HCT116 (cell line): Measurements from ENCODE around the gene PGGHG. TPM values are rescaled to one million over a fixed set of nuclear protein-coding genes. Genes with fewer than 3 reads are reported as not detected.

Experiments
- ATAC-seq: fragments of 200-7000 bp; cut with Tn5 transposase; 2 replicates; pipeline ENCODE4 v1.9.1; 2020; ENCODE audit warnings: mild to moderate bottlenecking, moderate library complexity
- BruUV-seq: library from RNA; stranded (reverse); fragments of 400-500 nt; replicated peaks from 2 replicates; lab custom pipeline; 2021; lab: Mats Ljungman, UMichigan
- CTCF ChIA-PET: fragments of 300-600 bp; sonication (Branson Sonifier 250); formaldehyde crosslinking; loops from one replicate; lab custom pipeline; 2021; ENCODE audit warnings: antibody characterized with exemption; lab: Charles Lee
- POLR2A ChIA-PET: fragments of 300-600, 350-600 bp; sonication (Branson Sonifier 250); formaldehyde crosslinking; loops from one replicate; lab custom pipeline; 2021; ENCODE audit warnings: antibody characterized with exemption; lab: Charles Lee
- RAD21 ChIA-PET, 2 experiments: fragments of 300-600 bp; sonication (Branson Sonifier 250); formaldehyde crosslinking; loops; one replicate each; lab custom pipeline; 2023; ENCODE audit warnings: low total read pairs in 2 of 2; ENCODE audit not compliant: uncharacterized antibody in 2 of 2, unreplicated experiment in 2 of 2, low non-redundant PET in 1 of 2; lab: Charles Lee
- DNase-seq: peaks from one replicate; pipeline ENCODE4 v3.0.0-alpha.2; 2010; ENCODE audit warnings: low read depth, low spot score
- H2AFZ ChIP-seq: fragments of 200-600 bp; shearing (Covaris generic), sonication (generic); 2 replicates; pipeline ENCODE4 v1.6.1; 2017; ENCODE audit warnings: low read depth, mixed run types, mixed read lengths, antibody characterized with exemption, low read length; ENCODE audit not compliant: poor library complexity, severe bottlenecking
- H3K27ac ChIP-seq: 2 replicates; pipeline ENCODE4 v1.5.1; 2012; ENCODE audit warnings: low read depth, low read length
- H3K27me3 ChIP-seq: fragments of 200-600 bp; sonication (generic); 2 replicates; pipeline ENCODE4 v1.6.1; 2016; ENCODE audit warnings: mixed run types, low read length, mixed read lengths; ENCODE audit not compliant: insufficient read depth
- H3K36me3 ChIP-seq, 2 experiments: fragments of 200-500 bp in 1 of 2; fragments of 200-600 bp in 1 of 2; sonication (Bioruptor generic) in 1 of 2; sonication (generic) in 1 of 2; 2 replicates each; pipeline versions ENCODE4 v1.5.1 to v1.6.1; 2014 to 2016; ENCODE audit warnings: low read length in 2 of 2, inconsistent platforms in 1 of 2, mixed read lengths in 1 of 2, mixed run types in 1 of 2; ENCODE audit not compliant: insufficient read depth in 2 of 2, control insufficient read depth in 1 of 2
- H3K4me1 ChIP-seq, 2 experiments: fragments of 200-600 bp in 1 of 2; sonication (generic) in 1 of 2; 2 replicates each; pipeline versions ENCODE4 v1.5.1 to v1.6.1; 2012 to 2017; ENCODE audit warnings: low read length in 2 of 2, inconsistent platforms in 1 of 2, mild to moderate bottlenecking in 1 of 2, mixed read lengths in 1 of 2, mixed run types in 1 of 2, moderate library complexity in 1 of 2; ENCODE audit not compliant: insufficient read depth in 2 of 2, control insufficient read depth in 1 of 2
- H3K4me2 ChIP-seq: fragments of 200-600 bp; sonication (generic); 2 replicates; pipeline ENCODE4 v1.6.1; 2017; ENCODE audit warnings: mixed run types, low read length, mixed read lengths
- H3K4me3 ChIP-seq, 2 experiments: fragments of 200-600 bp in 1 of 2; sonication (generic) in 1 of 2; replicated peaks in 1 of 2; 2 replicates each; pipeline ENCODE4 v1.5.1; 2011 to 2016; ENCODE audit warnings: low read length in 2 of 2, control low read depth in 1 of 2, low read depth in 1 of 2, mild to moderate bottlenecking in 1 of 2, mixed read lengths in 1 of 2, mixed run types in 1 of 2
- H3K79me2 ChIP-seq: fragments of 200-600 bp; sonication (generic); 2 replicates; pipeline ENCODE4 v1.6.1; 2017; ENCODE audit warnings: mild to moderate bottlenecking, mixed run types, low read length, moderate library complexity, mixed read lengths; ENCODE audit not compliant: insufficient read depth
- H3K9ac ChIP-seq: fragments of 200-600 bp; sonication (generic); 2 replicates; pipeline ENCODE4 v1.6.1; 2016; ENCODE audit warnings: low read length, mixed read lengths
- H3K9me2 ChIP-seq: fragments of 200-600 bp; sonication (generic), shearing (Covaris generic); 2 replicates; pipeline ENCODE4 v1.6.1; 2017; ENCODE audit warnings: mixed run types, mild to moderate bottlenecking, moderate library complexity; ENCODE audit not compliant: insufficient read depth
- H3K9me3 ChIP-seq, 2 experiments: fragments of 200-500 bp in 1 of 2; fragments of 200-600 bp in 1 of 2; sonication (Bioruptor generic) in 1 of 2; sonication (generic) in 1 of 2; 2 replicates each; pipeline ENCODE4 v1.6.1; 2014 to 2017; ENCODE audit warnings: low read length in 2 of 2, mixed read lengths in 2 of 2, inconsistent platforms in 1 of 2, low read depth in 1 of 2, mild to moderate bottlenecking in 1 of 2, mixed run types in 1 of 2, moderate library complexity in 1 of 2; ENCODE audit not compliant: control insufficient read depth in 1 of 2, insufficient read depth in 1 of 2
- H4K20me1 ChIP-seq: fragments of 200-600 bp; sonication (generic), shearing (Covaris generic); 2 replicates; pipeline ENCODE4 v1.6.1; 2017; ENCODE audit warnings: mixed run types, mild to moderate bottlenecking, moderate library complexity; ENCODE audit not compliant: insufficient read depth
- EGR1 ChIP-seq: IDR thresholded peaks from 2 replicates; pipeline ENCODE4 v1.6.1; 2012; ENCODE audit warnings: low read depth
- ELF1 ChIP-seq: IDR thresholded peaks from 2 replicates; pipeline ENCODE4 v1.6.1; 2012; ENCODE audit warnings: low read depth, borderline replicate concordance
- EZH2 ChIP-seq: fragments of 200-600 bp; sonication (generic); IDR thresholded peaks from 2 replicates; pipeline ENCODE4 v1.6.1; 2017; ENCODE audit warnings: antibody characterized with exemption, mixed run types
- EZH2phosphoT487 ChIP-seq: fragments of 200-600 bp; IDR thresholded peaks from 2 replicates; pipeline ENCODE4 v1.6.1; 2018; ENCODE audit warnings: antibody characterized with exemption, borderline replicate concordance
- JUND ChIP-seq: IDR thresholded peaks from 2 replicates; pipeline ENCODE4 v1.6.1; 2012
- POLR2A ChIP-seq: IDR thresholded peaks from 2 replicates; pipeline ENCODE4 v1.7.0; 2011; ENCODE audit warnings: borderline replicate concordance; ENCODE audit not compliant: insufficient read depth, insufficient read length; ENCODE audit errors: extremely low read depth
- RAD21 ChIP-seq: IDR thresholded peaks from 2 replicates; pipeline ENCODE4 v1.6.1; 2012; ENCODE audit warnings: low read depth, mild to moderate bottlenecking
- SIN3A ChIP-seq: IDR thresholded peaks from 2 replicates; pipeline ENCODE4 v1.6.1; 2012; ENCODE audit warnings: low read depth
- SP1 ChIP-seq: IDR thresholded peaks from 2 replicates; pipeline ENCODE4 v1.6.1; 2012; ENCODE audit warnings: low read depth
- SRF ChIP-seq: IDR thresholded peaks from 2 replicates; pipeline ENCODE4 v1.6.1; 2012; ENCODE audit warnings: low read depth
- TCF7L2 ChIP-seq: IDR thresholded peaks from 2 replicates; pipeline ENCODE4 v1.7.0; 2011; ENCODE audit warnings: borderline replicate concordance, inconsistent platforms; ENCODE audit not compliant: insufficient read depth, insufficient read length; ENCODE audit errors: extremely low read depth
- YY1 ChIP-seq: IDR thresholded peaks from 2 replicates; pipeline ENCODE4 v1.6.1; 2011; ENCODE audit warnings: low read length, low read depth, moderate library complexity, mild to moderate bottlenecking; ENCODE audit not compliant: insufficient replicate concordance; ENCODE audit errors: extremely low read depth
- intact Hi-C: fragments of 100-400 bp; cut with micrococcal nuclease; formaldehyde crosslinking; loops from 2 replicates; pipeline ENCODE4 v1.10.0; 2022
- total RNA-seq: library from RNA; stranded (reverse); gene quantifications from one replicate; pipeline ENCODE4 v1.2.1, GENCODE V29; 2021; ENCODE audit not compliant: unreplicated experiment
- TF ChIP-seq, protein P1 (sequence below): IDR thresholded peaks from 2 replicates; pipeline ENCODE4 v1.6.1; 2011; ENCODE audit warnings: mild to moderate bottlenecking, low read length, moderate library complexity; ENCODE audit not compliant: insufficient replicate concordance; ENCODE audit errors: extremely low read depth
- TF ChIP-seq, protein P2 (sequence below): IDR thresholded peaks from 2 replicates; pipeline ENCODE4 v1.6.1; 2012
- TF ChIP-seq, protein P3 (sequence below): IDR thresholded peaks from 2 replicates; pipeline ENCODE4 v1.6.1; 2012; ENCODE audit warnings: low read depth

Gene PGGHG
- total RNA-seq, 1 experiment from 2014 or later, result 57.5 TPM

- BruUV-seq, result no TSS peak
- TF ChIP-seq, protein P1, sequence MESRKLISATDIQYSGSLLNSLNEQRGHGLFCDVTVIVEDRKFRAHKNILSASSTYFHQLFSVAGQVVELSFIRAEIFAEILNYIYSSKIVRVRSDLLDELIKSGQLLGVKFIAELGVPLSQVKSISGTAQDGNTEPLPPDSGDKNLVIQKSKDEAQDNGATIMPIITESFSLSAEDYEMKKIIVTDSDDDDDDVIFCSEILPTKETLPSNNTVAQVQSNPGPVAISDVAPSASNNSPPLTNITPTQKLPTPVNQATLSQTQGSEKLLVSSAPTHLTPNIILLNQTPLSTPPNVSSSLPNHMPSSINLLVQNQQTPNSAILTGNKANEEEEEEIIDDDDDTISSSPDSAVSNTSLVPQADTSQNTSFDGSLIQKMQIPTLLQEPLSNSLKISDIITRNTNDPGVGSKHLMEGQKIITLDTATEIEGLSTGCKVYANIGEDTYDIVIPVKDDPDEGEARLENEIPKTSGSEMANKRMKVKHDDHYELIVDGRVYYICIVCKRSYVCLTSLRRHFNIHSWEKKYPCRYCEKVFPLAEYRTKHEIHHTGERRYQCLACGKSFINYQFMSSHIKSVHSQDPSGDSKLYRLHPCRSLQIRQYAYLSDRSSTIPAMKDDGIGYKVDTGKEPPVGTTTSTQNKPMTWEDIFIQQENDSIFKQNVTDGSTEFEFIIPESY, result no peak
- TF ChIP-seq ELF1, result no peak
- TF ChIP-seq, protein P2, sequence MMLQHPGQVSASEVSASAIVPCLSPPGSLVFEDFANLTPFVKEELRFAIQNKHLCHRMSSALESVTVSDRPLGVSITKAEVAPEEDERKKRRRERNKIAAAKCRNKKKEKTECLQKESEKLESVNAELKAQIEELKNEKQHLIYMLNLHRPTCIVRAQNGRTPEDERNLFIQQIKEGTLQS, result no peak
- TF ChIP-seq YY1, result no peak
- no peak for TF ChIP-seq POLR2A
- no peak for TF ChIP-seq JUND
- TF ChIP-seq SIN3A, result no peak
- TF ChIP-seq SRF, result no peak
- TF ChIP-seq EZH2, result no peak
- TF ChIP-seq RAD21, result no peak
- no peak for TF ChIP-seq TCF7L2
- TF ChIP-seq EGR1, result no peak
- no peak for TF ChIP-seq EZH2phosphoT487
- no peak for TF ChIP-seq SP1
- TF ChIP-seq, protein P3, sequence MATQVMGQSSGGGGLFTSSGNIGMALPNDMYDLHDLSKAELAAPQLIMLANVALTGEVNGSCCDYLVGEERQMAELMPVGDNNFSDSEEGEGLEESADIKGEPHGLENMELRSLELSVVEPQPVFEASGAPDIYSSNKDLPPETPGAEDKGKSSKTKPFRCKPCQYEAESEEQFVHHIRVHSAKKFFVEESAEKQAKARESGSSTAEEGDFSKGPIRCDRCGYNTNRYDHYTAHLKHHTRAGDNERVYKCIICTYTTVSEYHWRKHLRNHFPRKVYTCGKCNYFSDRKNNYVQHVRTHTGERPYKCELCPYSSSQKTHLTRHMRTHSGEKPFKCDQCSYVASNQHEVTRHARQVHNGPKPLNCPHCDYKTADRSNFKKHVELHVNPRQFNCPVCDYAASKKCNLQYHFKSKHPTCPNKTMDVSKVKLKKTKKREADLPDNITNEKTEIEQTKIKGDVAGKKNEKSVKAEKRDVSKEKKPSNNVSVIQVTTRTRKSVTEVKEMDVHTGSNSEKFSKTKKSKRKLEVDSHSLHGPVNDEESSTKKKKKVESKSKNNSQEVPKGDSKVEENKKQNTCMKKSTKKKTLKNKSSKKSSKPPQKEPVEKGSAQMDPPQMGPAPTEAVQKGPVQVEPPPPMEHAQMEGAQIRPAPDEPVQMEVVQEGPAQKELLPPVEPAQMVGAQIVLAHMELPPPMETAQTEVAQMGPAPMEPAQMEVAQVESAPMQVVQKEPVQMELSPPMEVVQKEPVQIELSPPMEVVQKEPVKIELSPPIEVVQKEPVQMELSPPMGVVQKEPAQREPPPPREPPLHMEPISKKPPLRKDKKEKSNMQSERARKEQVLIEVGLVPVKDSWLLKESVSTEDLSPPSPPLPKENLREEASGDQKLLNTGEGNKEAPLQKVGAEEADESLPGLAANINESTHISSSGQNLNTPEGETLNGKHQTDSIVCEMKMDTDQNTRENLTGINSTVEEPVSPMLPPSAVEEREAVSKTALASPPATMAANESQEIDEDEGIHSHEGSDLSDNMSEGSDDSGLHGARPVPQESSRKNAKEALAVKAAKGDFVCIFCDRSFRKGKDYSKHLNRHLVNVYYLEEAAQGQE, result no peak
- RAD21 ChIA-PET, result interaction anchor here in 1 of 2 experiments (0.5 kb wide), 1 partner anchor 49 kb away, joined by 3 read pairs; no protein-coding TSS in a partner anchor
- peak overlapping the region; percentile 5; the same call in 1 of the 2 replicates for H3K27ac ChIP-seq
- no peaks in the 10 kb centered on the region for H3K36me3 ChIP-seq
- H2AFZ ChIP-seq, result no peak overlapping the region
- CTCF ChIA-PET, result interaction anchor here (1.1 to 2.8 kb wide), 4 partner anchors 10 to 141 kb away, joined by 4 to 10 read pairs (median 6); no protein-coding TSS in a partner anchor
- DNase-seq (no peak), ATAC-seq (no peak)
- H4K20me1 ChIP-seq, result no peaks in the 10 kb centered on the region
- H3K9me3 ChIP-seq, result no peaks in the 10 kb centered on the region
- H3K4me1 ChIP-seq, result peaks cover 13 to 24% of the 10 kb centered on the region in 2 experiments
- POLR2A ChIA-PET, result no interaction called here
- intact Hi-C loops, result loop anchor here (10.0 kb wide), 1 partner anchor 88 kb away; the partner anchor contains the start of gene PKP3
- no peaks in the 10 kb centered on the region for H3K79me2 ChIP-seq
- no peak overlapping the region for H3K9ac ChIP-seq
- no peaks in the 10 kb centered on the region for H3K9me2 ChIP-seq
- no peak overlapping the region for H3K4me3 ChIP-seq
- H3K4me2 ChIP-seq, result no peak overlapping the region
- no peaks in the 10 kb centered on the region for H3K27me3 ChIP-seq
Observed at GRCh38 chr11:306645-307371, 17.9 kb downstream of the PGGHG start.
